HG03354 (cell line): ENCODE results near the gene ADAMTSL2.

Source experiments
- ATAC-seq: cut with Tn5 transposase; IDR thresholded peaks from one replicate; pipeline ENCODE4 v1.9.1; 2021; ENCODE audit warnings: mild to moderate bottlenecking; ENCODE audit not compliant: unreplicated experiment, poor library complexity, severe bottlenecking

Gene ADAMTSL2

DNA sequence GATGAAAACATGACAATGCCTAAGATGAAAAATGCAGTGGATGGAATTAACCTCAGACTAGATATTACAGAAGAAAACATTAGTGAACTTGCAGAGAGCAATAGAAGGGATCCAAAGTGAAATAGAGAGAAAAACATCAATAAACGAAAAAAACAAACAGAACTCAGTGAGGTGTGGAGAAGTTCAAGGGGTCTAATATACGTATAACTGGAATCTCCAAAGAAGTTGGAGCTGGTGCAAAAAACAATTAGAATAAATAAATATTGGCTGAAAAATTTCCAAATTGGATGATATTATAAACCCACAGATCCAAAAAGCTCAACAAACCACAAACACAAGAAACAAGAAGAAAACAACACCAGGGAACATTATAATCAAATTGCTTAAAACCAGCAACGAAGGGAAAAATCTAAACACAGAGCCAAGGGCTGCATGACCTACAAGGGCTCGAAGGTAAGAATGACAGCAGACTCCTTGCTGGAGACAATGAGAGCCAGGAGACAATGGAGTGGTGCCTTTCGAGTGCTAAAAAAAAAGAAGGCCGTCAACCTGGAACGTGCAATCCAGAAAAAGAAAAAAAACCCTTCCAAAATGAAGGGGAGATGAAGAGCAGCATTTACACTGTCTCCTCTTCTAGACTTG, 62.9 kb downstream of the ADAMTSL2 start:
- ATAC-seq: no peak

DNA sequence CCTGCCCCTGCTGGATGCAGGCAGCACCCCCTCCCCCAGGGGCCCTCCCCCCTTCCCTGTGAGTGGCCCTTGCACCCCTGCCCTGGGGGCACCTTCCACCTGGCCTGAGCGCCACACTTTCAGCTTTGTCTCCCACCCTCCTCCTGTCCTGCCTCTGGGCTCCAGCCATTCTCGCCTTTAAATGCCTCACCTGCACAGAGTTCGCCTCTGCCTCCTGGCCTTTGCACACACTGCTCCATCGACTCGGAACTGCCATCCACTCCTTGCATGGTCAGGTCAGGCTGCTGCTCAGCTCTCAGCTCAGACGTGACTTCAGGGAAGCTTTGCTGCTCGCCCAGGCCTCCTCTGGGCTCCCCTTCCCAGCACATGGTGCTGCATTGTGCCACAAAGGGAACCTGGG, 64.5 kb downstream of the ADAMTSL2 start:
- no peak for ATAC-seq

- ATAC-seq: no peak
These were observed 65.1 kb downstream of the ADAMTSL2 start for GRCh38 chr9:133599470-133600173.

DNA sequence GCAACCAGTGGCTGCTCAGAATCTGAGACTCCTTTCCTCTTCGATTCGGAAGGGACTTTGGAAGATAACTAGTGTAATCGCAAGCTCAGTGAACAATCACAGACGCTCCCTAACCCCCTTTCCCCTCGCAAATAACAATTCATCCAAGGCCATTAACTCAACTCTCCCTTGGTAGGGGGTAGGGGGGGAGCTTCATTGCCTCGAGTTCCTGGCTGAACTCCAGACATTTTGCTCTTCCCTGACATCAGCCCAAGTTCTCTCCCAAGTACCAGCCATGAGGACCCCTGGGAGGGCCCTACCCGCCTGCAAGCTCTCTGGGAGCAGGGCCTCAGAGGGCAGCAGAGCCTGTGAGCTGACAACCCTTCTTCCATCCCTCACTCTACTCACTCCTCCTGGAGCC, 66.2 kb downstream of the ADAMTSL2 start:
- ATAC-seq: no peak

DNA sequence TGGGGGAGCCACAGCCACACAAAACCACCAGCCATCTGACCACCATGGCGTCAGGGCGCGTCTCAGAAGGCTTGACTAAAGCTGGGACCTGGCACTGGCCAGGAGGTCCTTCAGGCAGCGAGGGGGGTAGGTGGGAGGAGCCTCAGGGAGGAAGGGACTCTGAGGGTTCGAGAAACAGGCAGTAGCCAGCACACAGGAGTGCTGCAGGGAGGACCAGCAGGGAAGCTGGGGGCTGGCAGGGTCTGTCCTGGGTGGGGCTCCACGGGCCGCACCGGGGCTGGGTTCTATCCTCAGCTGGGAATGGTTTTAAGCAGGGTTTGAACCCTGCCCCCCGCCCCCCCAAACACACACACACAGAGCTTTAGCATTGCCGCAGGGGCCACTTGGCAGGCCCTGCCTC, 67.2 kb downstream of the ADAMTSL2 start:
- no peak for ATAC-seq

GRCh38 chr9:133602277-133602676, 67.8 kb downstream of the ADAMTSL2 start:
- ATAC-seq: no peak

- no peak for ATAC-seq
These were observed 68.8 kb downstream of the ADAMTSL2 start for GRCh38 chr9:133603135-133603927.

- no peak for ATAC-seq
These were observed 69.7 kb downstream of the ADAMTSL2 start for GRCh38 chr9:133604214-133604613.

GRCh38 chr9:133604856-133605255, 70.4 kb downstream of the ADAMTSL2 start:
- ATAC-seq: no peak

DNA sequence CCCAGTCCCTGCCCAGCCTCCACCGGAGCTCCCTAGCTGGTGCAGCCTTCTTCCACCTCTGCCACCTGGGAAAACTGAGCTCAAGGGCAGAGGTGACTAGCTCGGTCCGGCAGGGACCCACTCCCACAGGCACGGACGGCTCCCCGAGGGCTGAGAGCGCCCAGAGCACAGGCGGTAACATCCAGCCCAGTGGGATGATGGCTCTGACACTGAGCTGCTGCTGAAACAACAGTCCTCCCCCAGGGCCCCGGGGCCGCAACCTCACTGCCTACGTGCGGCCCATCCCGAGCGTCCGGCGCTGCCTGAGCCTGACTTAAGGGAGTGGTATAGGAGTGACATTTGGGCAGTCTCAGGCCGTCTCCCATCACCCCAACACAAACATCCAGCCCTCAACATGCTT, 70.9 kb downstream of the ADAMTSL2 start:
- no peak for ATAC-seq

GRCh38 chr9:133605856-133606707, 71.6 kb downstream of the ADAMTSL2 start:
- ATAC-seq: no peak

DNA sequence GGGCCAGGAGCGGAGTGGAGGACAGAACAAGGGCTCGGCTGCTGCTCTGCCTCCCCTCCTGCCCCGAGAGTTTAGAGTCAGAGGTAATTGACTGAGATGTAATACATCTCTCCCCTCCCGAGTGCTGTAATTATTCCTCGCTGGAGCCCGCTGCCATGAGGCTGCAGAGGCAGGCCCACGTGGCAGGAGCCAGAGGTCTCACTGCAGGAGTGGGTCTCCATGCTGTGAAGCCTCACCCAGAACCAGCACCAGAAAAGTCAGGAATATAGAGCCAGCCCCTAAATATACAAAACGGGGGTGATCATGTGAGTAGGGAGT, 72.2 kb downstream of the ADAMTSL2 start:
- ATAC-seq: no peak

- no peak for ATAC-seq
These were observed 72.9 kb downstream of the ADAMTSL2 start for GRCh38 chr9:133607381-133607780.

DNA sequence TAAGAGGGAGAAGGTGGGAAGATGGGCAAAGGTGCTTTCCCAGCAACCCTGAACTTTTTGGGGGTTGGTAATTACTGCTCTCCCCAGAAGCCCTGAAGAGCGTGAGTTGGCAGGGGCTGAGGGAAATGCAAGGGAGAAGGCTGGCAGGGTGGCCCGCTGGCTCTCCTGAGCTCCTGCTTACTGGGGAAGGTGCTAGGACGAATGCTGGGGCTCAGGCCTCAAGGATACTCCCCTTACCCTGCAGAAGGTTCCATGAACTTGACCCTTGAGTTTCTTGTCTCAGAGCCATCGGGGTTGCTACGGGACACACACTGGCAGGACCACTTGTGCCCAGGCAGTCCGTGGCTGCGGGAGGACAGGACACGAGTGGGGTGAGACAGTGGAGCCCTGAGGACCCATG, 73.5 kb downstream of the ADAMTSL2 start:
- no peak for ATAC-seq

DNA sequence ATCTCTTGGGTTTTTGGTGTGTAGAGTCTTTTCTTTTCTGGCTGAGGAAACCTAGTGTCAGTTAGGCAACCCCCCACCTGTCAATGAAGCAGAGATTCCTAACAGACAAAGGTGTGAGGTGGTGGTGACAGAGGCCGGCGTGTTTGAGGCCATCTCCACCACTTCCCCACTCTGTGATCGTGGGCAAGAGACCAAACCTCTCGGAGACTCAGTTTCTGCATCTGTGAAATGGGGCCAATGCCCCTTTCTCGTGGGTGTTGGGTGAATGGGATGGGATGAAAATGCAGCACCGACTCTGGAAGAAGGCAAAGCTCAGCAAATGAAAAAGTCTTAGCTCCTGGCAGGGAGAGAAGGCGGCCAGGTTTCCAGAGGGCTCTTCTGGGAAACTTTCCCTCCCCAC, 73.9 kb downstream of the ADAMTSL2 start:
- no peak for ATAC-seq

DNA sequence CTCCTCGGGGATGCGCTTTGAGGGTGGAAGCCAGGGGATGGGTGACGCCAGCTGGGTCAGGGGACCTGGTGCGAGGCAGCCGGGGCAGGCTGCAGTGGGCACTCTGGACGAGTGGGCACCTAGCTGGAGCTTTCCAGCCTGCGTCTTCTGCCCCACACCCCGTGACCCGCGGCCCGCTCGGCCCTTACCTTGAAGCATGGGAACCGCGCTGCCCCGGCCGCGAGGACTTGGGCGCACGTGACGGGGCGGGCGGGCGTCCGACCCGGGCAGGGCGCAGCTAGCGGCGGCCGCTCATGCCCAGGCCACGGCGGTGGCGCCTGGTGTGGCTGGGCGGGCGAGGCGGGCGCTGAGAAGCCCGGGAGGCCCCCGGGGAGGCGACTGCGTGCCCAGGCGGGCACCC, 74.4 kb downstream of the ADAMTSL2 start:
- ATAC-seq: no peak

- ATAC-seq: no peak
These were observed 75.0 kb downstream of the ADAMTSL2 start, which contains the start of gene FAM163B for GRCh38 chr9:133609311-133610098. Gene FAM163B, minus strand, starts transcription at chr9:133609389. Its CDS starts 29,166 bp downstream, at chr9:133580223.

GRCh38 chr9:133610845-133611244, 76.3 kb downstream of the ADAMTSL2 start:
- ATAC-seq: no peak

- no peak for ATAC-seq
These were observed 77.5 kb downstream of the ADAMTSL2 start for GRCh38 chr9:133612051-133612450.
